ENCODE data around the gene KRTAP15-1. TPM values are rescaled to one million over a fixed set of nuclear protein-coding genes. Genes with fewer than 3 reads are reported as not detected.

Gene KRTAP15-1
- total and polyA plus RNA-seq, 2 of the 4 experiments (the other 2 are of a cell fraction), result not detected

DNA sequence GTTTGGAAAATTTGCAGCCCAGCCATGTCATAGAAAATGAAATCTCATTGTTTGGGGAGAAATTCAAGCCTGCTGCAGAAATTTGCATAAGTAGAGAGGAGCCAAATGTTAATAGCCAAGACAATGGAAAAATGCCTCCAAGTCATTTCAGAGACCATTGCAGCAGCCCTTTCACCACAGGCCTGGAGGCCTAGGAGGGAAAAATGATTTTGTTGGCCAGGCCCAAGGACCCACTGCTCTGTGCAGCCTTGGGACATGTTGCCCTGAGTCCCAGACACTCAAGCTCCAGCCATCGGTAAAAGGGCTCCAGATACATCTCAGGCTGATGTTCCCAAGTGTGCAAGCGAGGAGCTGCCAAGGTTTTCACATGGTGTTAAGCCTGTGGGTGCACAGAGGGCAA lies 46.1 kb downstream of the KRTAP15-1 start:
- Histone ChIP-seq H3K27me3 (ENCODE audit: control insufficient read depth, insufficient read depth, low read length) (no peaks in the 10 kb centered on the region), H4K8ac (ENCODE audit: low read depth in 2 of 2, low read length in 2 of 2) (no peak overlapping the region), H2BK15ac (ENCODE audit: low read depth, low read length) (no peak overlapping the region), H3K9me3 (ENCODE audit: control insufficient read depth, insufficient read depth, low read length) (peaks cover 19% of the 10 kb centered on the region), H3K36me3 (ENCODE audit: control insufficient read depth, insufficient read depth, low read length) (no peaks in the 10 kb centered on the region), H3K18ac (ENCODE audit: low read depth, low read length) (no peak overlapping the region), H4K5ac (ENCODE audit: low read depth, low read length) (no peak overlapping the region), H3K4me3 (ENCODE audit: insufficient read depth, low read depth, low read length) (no peak overlapping the region), H2BK20ac (ENCODE audit: low read depth, low read length) (no peak overlapping the region), H3K56ac (ENCODE audit: extremely low read depth, insufficient read depth, low read length) (no peak overlapping the region), H2AK9ac (replicated peaks; ENCODE audit: low read depth, low read length, poor library complexity) (no peak overlapping the region), H3K14ac (replicated peaks; ENCODE audit: low read depth, low read length) (no peak overlapping the region), H4K20me1 (ENCODE audit: insufficient read depth, low read length) (no peaks in the 10 kb centered on the region), H3K9ac (ENCODE audit: low read depth, low read length) (no peak overlapping the region), H4K91ac (ENCODE audit: insufficient read depth, low read depth, low read length) (no peak overlapping the region), H3K23ac (ENCODE audit: low read depth, low read length) (no peak overlapping the region), H2AFZ (replicated peaks; ENCODE audit: low read length, poor library complexity) (no peak overlapping the region), H3K79me1 (ENCODE audit: low read depth in 1 of 2, low read length in 2 of 2) (no peaks in the 10 kb centered on the region), H3K4me1 (ENCODE audit: control insufficient read depth, insufficient read depth, low read length) (no peaks in the 10 kb centered on the region), H2AK5ac (ENCODE audit: low read depth, low read length) (no peak overlapping the region), H3K27ac (ENCODE audit: insufficient read depth, low read length) (no peak overlapping the region), H2BK5ac (ENCODE audit: low read depth, low read length, poor library complexity, severe bottlenecking) (no peak overlapping the region), H3K4ac (ENCODE audit: low read depth, low read length) (no peak overlapping the region), H3K4me2 (ENCODE audit: low read depth, low read length) (no peak overlapping the region), H3K9me1 (ENCODE audit: insufficient read depth, low read length) (no peaks in the 10 kb centered on the region), H2BK120ac (ENCODE audit: low read depth, low read length) (no peak overlapping the region)
- dilution Hi-C loops (cut with HindIII; ENCODE audit: low sequenced_read_pairs, unreplicated experiment), result no loop called here
- WGBS, 2 experiments (ENCODE audit: extremely low coverage in 2 of 2, insufficient read length in 1 of 2), result 20% methylated on average over 1 of the region's 2 CpGs; no CpG with 5 or more reads in 1 of the 2 experiments
- DNase-seq (no peak), ATAC-seq (ENCODE audit: low read depth) (no peak)
- ChIA-PET POLR2A (ENCODE audit: unreplicated experiment) (no interaction called here), CTCF (interaction anchor here (0.6 kb wide), 1 partner anchor 1802 kb away, joined by 3 read pairs; no protein-coding TSS in a partner anchor)
- TF ChIP-seq BHLHE40 (IDR thresholded peaks at IDR 0.05; ENCODE audit: low read depth, low read length), result no peak
- no peak for TF ChIP-seq MXI1 (IDR thresholded peaks at IDR 0.05; ENCODE audit: borderline replicate concordance, low read depth, low read length)
- no peak for TF ChIP-seq FOS (IDR thresholded peaks at IDR 0.05; ENCODE audit: low read depth, low read length)
- TF ChIP-seq RCOR1 (IDR thresholded peaks at IDR 0.05; ENCODE audit: insufficient replicate concordance, low read length), result no peak
- no peak for TF ChIP-seq MAFK (IDR thresholded peaks at IDR 0.05; ENCODE audit: low read depth, low read length)
- TF ChIP-seq, protein P1, sequence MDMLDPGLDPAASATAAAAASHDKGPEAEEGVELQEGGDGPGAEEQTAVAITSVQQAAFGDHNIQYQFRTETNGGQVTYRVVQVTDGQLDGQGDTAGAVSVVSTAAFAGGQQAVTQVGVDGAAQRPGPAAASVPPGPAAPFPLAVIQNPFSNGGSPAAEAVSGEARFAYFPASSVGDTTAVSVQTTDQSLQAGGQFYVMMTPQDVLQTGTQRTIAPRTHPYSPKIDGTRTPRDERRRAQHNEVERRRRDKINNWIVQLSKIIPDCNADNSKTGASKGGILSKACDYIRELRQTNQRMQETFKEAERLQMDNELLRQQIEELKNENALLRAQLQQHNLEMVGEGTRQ (IDR thresholded peaks at IDR 0.05; ENCODE audit: low read depth, low read length), result no peak
- TF ChIP-seq MAZ (IDR thresholded peaks at IDR 0.05; ENCODE audit: borderline replicate concordance, low read depth, low read length), result no peak
- TF ChIP-seq NFE2L2 (IDR thresholded peaks at IDR 0.05; ENCODE audit: low read depth, low read length), result no peak
- no peak for TF ChIP-seq RFX5 (IDR thresholded peaks at IDR 0.05; ENCODE audit: low read depth, low read length)
- TF ChIP-seq CHD1 (IDR thresholded peaks at IDR 0.05; ENCODE audit: low read depth, low read length), result no peak
- no peak for TF ChIP-seq POLR2A (IDR thresholded peaks at IDR 0.05; ENCODE audit: low read depth, low read length)
- TF ChIP-seq, protein P2, sequence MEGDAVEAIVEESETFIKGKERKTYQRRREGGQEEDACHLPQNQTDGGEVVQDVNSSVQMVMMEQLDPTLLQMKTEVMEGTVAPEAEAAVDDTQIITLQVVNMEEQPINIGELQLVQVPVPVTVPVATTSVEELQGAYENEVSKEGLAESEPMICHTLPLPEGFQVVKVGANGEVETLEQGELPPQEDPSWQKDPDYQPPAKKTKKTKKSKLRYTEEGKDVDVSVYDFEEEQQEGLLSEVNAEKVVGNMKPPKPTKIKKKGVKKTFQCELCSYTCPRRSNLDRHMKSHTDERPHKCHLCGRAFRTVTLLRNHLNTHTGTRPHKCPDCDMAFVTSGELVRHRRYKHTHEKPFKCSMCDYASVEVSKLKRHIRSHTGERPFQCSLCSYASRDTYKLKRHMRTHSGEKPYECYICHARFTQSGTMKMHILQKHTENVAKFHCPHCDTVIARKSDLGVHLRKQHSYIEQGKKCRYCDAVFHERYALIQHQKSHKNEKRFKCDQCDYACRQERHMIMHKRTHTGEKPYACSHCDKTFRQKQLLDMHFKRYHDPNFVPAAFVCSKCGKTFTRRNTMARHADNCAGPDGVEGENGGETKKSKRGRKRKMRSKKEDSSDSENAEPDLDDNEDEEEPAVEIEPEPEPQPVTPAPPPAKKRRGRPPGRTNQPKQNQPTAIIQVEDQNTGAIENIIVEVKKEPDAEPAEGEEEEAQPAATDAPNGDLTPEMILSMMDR (conservative IDR thresholded peaks at IDR 0.05; ENCODE audit: low read depth, low read length), result no peak
- no peak for TF ChIP-seq SMC3 (IDR thresholded peaks at IDR 0.05; ENCODE audit: low read depth, low read length)
- TF ChIP-seq CEBPB (IDR thresholded peaks at IDR 0.05; ENCODE audit: low read depth, low read length), result no peak
- no peak for TF ChIP-seq RAD21 (IDR thresholded peaks at IDR 0.05; ENCODE audit: low read length)
- TF ChIP-seq, protein P3, sequence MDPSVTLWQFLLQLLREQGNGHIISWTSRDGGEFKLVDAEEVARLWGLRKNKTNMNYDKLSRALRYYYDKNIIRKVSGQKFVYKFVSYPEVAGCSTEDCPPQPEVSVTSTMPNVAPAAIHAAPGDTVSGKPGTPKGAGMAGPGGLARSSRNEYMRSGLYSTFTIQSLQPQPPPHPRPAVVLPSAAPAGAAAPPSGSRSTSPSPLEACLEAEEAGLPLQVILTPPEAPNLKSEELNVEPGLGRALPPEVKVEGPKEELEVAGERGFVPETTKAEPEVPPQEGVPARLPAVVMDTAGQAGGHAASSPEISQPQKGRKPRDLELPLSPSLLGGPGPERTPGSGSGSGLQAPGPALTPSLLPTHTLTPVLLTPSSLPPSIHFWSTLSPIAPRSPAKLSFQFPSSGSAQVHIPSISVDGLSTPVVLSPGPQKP (IDR thresholded peaks at IDR 0.05; ENCODE audit: borderline replicate concordance, low read depth, low read length), result no peak
- intact Hi-C loops (cut with micrococcal nuclease), result no loop called here
- in situ Hi-C loops (cut with MboI; ENCODE audit: low sequenced_read_pairs), result no loop called here
- no TSS peak for BruUV-seq (replicated peaks)

Measured in IMR-90 (cell line).